ENCODE data around the gene PRTFDC1.

PRTFDC1 gene

DNA sequence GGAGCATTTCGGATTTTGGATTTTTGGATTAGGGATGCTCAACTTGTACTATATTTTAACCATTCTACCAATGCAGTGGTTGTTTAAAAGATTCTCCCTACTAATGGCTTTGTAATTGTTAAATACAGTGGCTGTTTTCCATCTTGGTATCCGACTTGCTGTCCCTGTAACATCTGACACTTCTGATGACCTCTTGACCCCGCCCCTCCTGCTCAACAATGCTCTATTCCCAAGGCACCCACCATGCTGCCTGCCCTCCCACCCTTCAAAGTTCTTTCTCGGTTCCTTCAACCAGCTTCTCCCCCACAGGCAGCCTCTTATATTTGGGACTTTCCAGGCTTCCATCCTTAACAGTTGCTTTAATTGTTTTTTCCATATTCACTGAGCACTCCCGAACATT is 2.0 kb downstream of the PRTFDC1 start:
- DNase-seq (ENCODE audit: low read depth), result no peak
- TF ChIP-seq, protein P1, sequence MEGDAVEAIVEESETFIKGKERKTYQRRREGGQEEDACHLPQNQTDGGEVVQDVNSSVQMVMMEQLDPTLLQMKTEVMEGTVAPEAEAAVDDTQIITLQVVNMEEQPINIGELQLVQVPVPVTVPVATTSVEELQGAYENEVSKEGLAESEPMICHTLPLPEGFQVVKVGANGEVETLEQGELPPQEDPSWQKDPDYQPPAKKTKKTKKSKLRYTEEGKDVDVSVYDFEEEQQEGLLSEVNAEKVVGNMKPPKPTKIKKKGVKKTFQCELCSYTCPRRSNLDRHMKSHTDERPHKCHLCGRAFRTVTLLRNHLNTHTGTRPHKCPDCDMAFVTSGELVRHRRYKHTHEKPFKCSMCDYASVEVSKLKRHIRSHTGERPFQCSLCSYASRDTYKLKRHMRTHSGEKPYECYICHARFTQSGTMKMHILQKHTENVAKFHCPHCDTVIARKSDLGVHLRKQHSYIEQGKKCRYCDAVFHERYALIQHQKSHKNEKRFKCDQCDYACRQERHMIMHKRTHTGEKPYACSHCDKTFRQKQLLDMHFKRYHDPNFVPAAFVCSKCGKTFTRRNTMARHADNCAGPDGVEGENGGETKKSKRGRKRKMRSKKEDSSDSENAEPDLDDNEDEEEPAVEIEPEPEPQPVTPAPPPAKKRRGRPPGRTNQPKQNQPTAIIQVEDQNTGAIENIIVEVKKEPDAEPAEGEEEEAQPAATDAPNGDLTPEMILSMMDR (conservative IDR thresholded peaks at IDR 0.05; ENCODE audit: control insufficient read depth, insufficient read depth, low read depth, low read length), result no peak
- H3K4me3 ChIP-seq (ENCODE audit: control insufficient read depth, low read depth, low read length), result no peak overlapping the region

DNA sequence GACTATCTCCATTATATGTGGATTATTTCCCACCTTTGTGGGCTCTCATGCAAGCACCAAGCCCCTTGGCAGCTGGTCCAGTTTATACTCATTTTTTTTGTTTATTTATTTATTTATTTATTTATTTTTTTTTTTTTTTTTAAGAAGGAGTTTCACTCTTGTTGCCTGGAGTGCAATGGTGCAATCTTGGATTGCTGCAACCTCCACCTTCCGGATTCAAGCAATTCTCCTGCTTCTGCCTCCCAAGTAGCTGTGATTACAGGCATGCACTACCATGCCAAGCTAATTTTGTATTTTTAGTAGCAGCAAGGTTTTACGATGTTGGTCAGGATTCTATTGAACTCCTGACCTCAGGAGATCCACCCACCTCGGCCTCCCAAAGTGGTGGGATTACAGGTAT is 2.8 kb downstream of the PRTFDC1 start:
- H3K4me3 ChIP-seq (ENCODE audit: control insufficient read depth, low read depth, low read length), result no peak overlapping the region
- DNase-seq (ENCODE audit: low read depth), result no peak
- TF ChIP-seq, protein P1 (conservative IDR thresholded peaks at IDR 0.05; ENCODE audit: control insufficient read depth, insufficient read depth, low read depth, low read length), result no peak

DNA sequence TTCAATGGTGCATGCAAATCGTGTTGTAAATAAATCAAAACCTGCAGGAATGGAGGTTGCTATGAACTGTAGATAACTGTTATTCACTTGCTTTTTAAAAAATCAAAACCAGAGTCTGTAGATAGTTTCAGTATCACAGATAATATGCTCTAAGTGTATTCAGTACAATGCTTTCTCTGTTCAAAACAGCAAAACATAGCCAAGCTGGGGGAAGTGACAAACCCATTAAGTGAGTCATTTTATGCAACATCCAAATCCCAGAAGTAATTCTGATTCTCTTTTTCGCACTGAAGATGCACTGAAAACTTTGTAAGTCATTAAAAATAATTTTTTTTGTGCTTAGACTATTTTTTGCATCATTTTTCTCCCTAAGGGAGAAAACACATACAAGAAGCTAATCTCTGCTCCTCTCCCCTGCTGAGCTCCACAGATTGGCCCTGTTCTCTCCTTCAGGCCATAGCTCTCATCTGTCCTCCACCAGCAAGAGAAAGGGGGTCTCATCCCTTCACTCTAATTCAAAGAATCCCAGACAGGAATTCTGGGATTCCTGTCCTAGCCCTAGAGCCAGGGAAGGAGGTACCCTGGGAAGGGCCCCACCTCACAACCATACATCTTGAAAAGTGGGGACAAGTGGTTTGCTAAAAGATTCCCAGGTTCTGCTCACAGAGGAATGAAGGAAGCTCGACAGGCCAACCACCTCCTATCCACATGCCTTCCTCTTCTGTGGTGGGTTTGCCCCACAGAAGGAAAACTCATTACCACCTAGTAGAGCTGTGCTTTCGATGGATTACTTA is 4.9 kb downstream of the PRTFDC1 start:
- DNase-seq (ENCODE audit: low read depth), result peak; percentile 82
- H3K4me3 ChIP-seq (ENCODE audit: control insufficient read depth, low read depth, low read length), result no peak overlapping the region
- TF ChIP-seq, protein P1 (conservative IDR thresholded peaks at IDR 0.05; ENCODE audit: control insufficient read depth, insufficient read depth, low read depth, low read length), result no peak

DNA sequence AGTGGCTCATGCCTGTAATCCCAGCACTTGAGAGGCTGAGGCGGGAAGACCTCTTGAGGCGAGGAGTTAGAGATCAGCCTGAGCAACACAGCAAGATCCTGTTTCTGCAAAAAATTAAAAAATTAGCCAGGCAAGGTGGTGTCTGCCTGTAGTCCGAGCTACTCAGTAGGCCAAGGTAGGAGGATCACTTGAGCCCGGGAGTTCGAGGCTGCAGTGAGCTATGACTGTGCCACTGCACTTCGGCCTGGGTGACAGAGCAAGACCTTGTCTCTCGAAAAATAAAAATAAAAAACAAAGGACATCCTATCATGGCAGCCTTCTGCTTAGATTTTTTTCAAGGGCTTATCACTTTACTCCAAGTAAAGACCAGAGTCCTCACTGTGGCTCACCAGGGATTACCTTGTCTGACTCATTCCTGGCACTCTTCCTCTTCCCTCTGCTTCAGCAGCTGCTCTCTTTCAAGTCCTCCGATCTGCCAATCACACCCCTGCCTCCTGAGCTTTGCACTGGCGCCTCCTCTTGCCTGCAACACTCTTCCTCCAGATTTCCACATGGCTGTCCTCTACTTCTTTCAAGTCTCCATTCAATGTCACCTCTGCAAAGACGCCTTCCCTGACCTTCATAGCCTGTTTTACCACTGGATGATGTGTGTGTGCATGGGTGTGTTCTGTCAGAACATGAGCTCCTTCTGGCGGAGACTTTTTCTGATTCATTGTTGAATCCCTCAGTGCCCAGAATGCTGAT is 7.7 kb downstream of the PRTFDC1 start:
- TF ChIP-seq, protein P1 (conservative IDR thresholded peaks at IDR 0.05; ENCODE audit: control insufficient read depth, insufficient read depth, low read depth, low read length), result peak; percentile 21
- H3K4me3 ChIP-seq (ENCODE audit: control insufficient read depth, low read depth, low read length), result no peak overlapping the region
- DNase-seq (ENCODE audit: low read depth), result peak; percentile 92

DNA sequence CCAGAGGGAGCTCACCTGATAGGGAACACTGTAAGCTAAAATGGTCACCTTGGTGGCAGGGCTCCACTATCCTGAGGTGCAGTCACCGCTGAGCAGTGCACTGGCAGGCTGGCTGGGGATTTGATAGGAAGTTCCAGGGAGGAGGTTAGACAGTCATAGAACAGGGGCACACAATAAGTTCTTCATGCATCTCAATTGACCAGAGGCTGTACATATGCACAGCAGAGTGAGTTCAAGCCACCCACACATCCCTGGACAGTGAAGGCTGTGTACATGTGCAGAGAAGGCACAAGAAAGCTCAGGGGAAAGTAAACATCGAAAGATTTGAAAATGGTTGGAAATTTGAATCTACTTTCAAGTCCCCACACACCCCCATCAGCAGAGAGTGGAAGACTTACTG is 13.9 kb downstream of the PRTFDC1 start:
- no peak for DNase-seq (ENCODE audit: low read depth)
- TF ChIP-seq, protein P1 (conservative IDR thresholded peaks at IDR 0.05; ENCODE audit: control insufficient read depth, insufficient read depth, low read depth, low read length), result no peak
- no peak overlapping the region for H3K4me3 ChIP-seq (ENCODE audit: control insufficient read depth, low read depth, low read length)

DNA sequence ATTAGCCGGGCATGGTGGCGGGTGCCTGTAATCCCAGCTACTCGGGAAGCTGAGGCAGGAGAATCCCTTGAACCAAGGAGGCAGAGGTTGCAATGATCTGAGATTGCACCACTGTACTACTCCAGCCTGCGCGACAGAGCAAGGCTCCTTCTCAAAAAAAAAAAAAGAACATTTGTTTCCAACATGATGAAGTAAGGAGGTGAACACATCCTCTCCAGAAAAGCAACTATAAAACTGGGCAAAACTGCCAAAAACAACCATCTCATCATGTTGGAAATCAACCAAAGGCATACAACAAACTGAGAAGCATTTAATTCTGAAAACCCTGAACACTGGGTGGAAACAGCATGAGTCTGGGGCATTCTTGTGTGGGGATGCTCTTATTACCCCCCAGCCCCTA is 14.3 kb downstream of the PRTFDC1 start:
- TF ChIP-seq, protein P1 (conservative IDR thresholded peaks at IDR 0.05; ENCODE audit: control insufficient read depth, insufficient read depth, low read depth, low read length), result no peak
- DNase-seq (ENCODE audit: low read depth), result peak; percentile 53
- H3K4me3 ChIP-seq (ENCODE audit: control insufficient read depth, low read depth, low read length), result no peak overlapping the region
